ENCODE data around the gene FMO2. TPM values are rescaled to one million over a fixed set of nuclear protein-coding genes. Genes with fewer than 3 reads are reported as not detected.

The FMO2 gene
- total RNA-seq, 2 donors from 2014 or later: not detected

DNA sequence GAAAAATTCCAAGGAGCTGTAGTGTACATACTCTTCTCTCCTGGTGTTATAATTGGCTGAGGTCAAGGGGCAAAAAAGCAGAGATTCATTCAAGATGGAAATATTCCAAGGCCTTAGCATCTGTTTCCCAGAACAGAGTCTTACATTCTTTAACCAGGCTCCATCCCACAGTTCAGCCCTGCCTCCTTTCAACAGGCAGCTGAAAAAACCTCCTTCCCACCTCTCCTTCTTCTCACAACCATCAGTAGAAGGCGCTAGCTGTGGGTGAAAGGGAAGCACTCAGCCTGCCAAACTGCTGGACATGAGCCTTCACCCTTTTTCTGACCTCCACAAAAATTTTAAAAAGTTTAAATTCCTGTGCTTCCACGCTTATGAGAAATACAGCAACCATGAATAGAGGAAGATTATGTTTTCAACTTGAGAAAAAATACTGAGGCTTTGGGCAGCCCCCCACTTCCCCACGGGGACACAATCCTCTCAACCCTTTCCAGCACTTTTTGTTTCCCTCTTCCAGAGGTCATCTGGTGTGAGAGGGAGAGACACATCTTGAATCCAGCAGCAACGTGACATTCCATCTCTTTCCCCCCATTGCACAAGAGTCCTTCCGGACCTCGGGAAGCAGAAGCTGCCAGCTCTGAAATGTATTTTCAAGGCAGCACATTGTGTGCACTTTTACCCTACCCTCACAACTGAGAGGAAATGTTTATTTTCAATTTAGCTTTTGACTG is 43.2 kb upstream of the FMO2 start:
- no peak overlapping the region for H3K4me3 ChIP-seq (ENCODE audit: low read length)
- H3K27me3 Mint-ChIP-seq (ENCODE audit: insufficient read depth): no peaks in the 10 kb centered on the region
- DNase-seq: peak; percentile 60
- H3K27me3 ChIP-seq (ENCODE audit: control insufficient read depth, insufficient read depth, low read length, poor library complexity, severe bottlenecking): no peaks in the 10 kb centered on the region
- no peaks in the 10 kb centered on the region for H3K36me3 Mint-ChIP-seq (ENCODE audit: low read depth)
- peaks cover 7% of the 10 kb centered on the region for H3K4me1 Mint-ChIP-seq
- no peak overlapping the region for H3K27ac Mint-ChIP-seq
- TF ChIP-seq, protein P1, sequence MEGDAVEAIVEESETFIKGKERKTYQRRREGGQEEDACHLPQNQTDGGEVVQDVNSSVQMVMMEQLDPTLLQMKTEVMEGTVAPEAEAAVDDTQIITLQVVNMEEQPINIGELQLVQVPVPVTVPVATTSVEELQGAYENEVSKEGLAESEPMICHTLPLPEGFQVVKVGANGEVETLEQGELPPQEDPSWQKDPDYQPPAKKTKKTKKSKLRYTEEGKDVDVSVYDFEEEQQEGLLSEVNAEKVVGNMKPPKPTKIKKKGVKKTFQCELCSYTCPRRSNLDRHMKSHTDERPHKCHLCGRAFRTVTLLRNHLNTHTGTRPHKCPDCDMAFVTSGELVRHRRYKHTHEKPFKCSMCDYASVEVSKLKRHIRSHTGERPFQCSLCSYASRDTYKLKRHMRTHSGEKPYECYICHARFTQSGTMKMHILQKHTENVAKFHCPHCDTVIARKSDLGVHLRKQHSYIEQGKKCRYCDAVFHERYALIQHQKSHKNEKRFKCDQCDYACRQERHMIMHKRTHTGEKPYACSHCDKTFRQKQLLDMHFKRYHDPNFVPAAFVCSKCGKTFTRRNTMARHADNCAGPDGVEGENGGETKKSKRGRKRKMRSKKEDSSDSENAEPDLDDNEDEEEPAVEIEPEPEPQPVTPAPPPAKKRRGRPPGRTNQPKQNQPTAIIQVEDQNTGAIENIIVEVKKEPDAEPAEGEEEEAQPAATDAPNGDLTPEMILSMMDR (conservative IDR thresholded peaks at IDR 0.05): peak; percentile 47
- H3K9me3 Mint-ChIP-seq: no peaks in the 10 kb centered on the region
- H3K27ac ChIP-seq (ENCODE audit: low read depth, low read length): no peak overlapping the region
- H3K4me1 ChIP-seq (ENCODE audit: control insufficient read depth, insufficient read depth, low read length): no peaks in the 10 kb centered on the region
- WGBS, 2 experiments (ENCODE audit: insufficient coverage in 1 of 2, insufficient read length in 1 of 2): 89 to 100% methylated on average over 1 to 6 of the region's 6 CpGs
- no peaks in the 10 kb centered on the region for H3K36me3 ChIP-seq (ENCODE audit: control insufficient read depth, insufficient read depth, low read length)
- no peaks in the 10 kb centered on the region for H3K9me3 ChIP-seq (ENCODE audit: control insufficient read depth, low read length)
- no peak overlapping the region for H3K4me3 Mint-ChIP-seq
- no peak overlapping the region for H3K9ac ChIP-seq (ENCODE audit: extremely low read depth, low read length, poor library complexity, severe bottlenecking)

DNA sequence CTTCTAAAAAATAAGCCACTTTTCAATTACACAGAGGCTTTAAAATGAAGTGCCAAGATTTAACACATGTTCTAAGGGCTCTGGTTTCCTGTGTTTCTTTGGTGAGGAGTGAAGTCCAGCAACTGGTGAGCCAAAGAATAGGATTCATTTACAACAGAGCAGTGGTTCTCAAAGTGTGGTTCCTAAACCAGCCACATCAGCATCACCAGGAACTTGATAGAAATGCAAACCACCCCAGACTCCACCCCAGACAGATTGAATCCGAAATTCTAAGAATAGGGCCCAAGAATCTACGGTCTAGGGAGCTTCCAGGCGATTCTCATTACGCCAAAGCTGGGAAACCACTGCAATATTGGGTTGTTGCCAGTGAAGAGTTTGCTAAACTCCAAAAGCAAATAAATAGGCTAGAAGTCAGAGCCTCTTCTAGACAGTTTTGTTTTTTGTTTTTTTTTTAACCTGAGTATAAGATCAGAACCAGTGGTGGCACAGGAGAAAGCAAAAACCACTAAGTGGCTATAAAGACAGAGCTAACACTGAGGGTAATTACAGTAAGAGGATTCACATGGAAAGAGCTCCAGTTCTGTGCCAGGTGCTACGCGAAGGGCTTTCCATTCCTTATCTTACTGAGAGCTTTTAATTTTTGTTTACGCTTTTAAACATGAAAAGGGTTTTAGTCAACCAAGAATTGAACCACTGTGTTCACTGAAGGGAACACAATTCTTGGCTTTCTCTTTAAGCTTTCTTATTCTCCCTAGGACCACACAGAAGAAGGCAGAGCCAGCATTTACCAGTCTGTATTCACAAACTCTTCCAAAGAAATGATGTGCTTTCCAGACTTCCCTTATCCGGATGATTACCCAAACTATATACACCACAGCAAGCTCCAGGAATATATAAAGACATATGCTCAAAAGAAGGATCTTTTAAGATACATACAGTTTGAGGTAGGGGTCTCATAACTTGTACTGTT is 42.4 kb upstream of the FMO2 start:
- H3K27me3 ChIP-seq (ENCODE audit: control insufficient read depth, insufficient read depth, low read length, poor library complexity, severe bottlenecking): no peaks in the 10 kb centered on the region
- H3K27ac Mint-ChIP-seq: no peak overlapping the region
- no peak overlapping the region for H3K27ac ChIP-seq (ENCODE audit: low read depth, low read length)
- H3K9ac ChIP-seq (ENCODE audit: extremely low read depth, low read length, poor library complexity, severe bottlenecking): no peak overlapping the region
- no peaks in the 10 kb centered on the region for H3K27me3 Mint-ChIP-seq (ENCODE audit: insufficient read depth)
- TF ChIP-seq, protein P1 (conservative IDR thresholded peaks at IDR 0.05): no peak
- H3K4me1 Mint-ChIP-seq: peaks cover 10% of the 10 kb centered on the region
- H3K36me3 Mint-ChIP-seq (ENCODE audit: low read depth): no peaks in the 10 kb centered on the region
- H3K4me3 Mint-ChIP-seq: no peak overlapping the region
- H3K9me3 ChIP-seq (ENCODE audit: control insufficient read depth, low read length): no peaks in the 10 kb centered on the region
- H3K9me3 Mint-ChIP-seq: no peaks in the 10 kb centered on the region
- H3K4me1 ChIP-seq (ENCODE audit: control insufficient read depth, insufficient read depth, low read length): no peaks in the 10 kb centered on the region
- H3K36me3 ChIP-seq (ENCODE audit: control insufficient read depth, insufficient read depth, low read length): no peaks in the 10 kb centered on the region
- DNase-seq: no peak
- 90 to 91% methylated on average over 5 to 8 of the region's 8 CpGs for WGBS, 2 experiments (ENCODE audit: insufficient coverage in 1 of 2, insufficient read length in 1 of 2)
- no peak overlapping the region for H3K4me3 ChIP-seq (ENCODE audit: low read length)

DNA sequence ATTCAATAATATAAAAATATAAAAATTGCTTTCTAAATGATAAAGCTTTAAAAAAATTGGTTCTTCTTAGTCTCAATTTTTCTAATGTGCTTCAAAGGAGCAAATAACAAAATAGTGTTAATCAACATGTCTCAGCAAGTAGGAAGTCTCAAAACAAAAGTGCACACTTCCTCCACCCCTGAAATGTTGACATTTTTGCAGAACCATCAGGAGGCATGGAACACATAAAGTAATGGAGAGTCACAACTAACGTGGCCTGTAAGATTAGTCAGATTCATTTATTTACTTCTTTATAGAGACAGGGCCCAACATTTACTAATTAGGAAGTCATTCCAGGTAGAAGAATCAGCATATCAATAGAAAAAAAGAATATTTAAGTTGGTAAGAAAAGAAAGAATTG is 34.9 kb upstream of the FMO2 start:
- no peaks in the 10 kb centered on the region for H3K9me3 Mint-ChIP-seq
- no peak overlapping the region for H3K4me3 Mint-ChIP-seq
- DNase-seq: no peak
- no peaks in the 10 kb centered on the region for H3K36me3 Mint-ChIP-seq (ENCODE audit: low read depth)
- Histone ChIP-seq H3K27ac (ENCODE audit: low read depth, low read length) (no peak overlapping the region), H3K9me3 (ENCODE audit: control insufficient read depth, low read length) (no peaks in the 10 kb centered on the region), H3K27me3 (ENCODE audit: control insufficient read depth, insufficient read depth, low read length, poor library complexity, severe bottlenecking) (no peaks in the 10 kb centered on the region), H3K36me3 (ENCODE audit: control insufficient read depth, insufficient read depth, low read length) (no peaks in the 10 kb centered on the region), H3K4me3 (ENCODE audit: low read length) (no peak overlapping the region), H3K4me1 (ENCODE audit: control insufficient read depth, insufficient read depth, low read length) (no peaks in the 10 kb centered on the region), H3K9ac (ENCODE audit: extremely low read depth, low read length, poor library complexity, severe bottlenecking) (no peak overlapping the region)
- H3K27me3 Mint-ChIP-seq (ENCODE audit: insufficient read depth): no peaks in the 10 kb centered on the region
- TF ChIP-seq, protein P1 (conservative IDR thresholded peaks at IDR 0.05): no peak
- no peak overlapping the region for H3K27ac Mint-ChIP-seq
- H3K4me1 Mint-ChIP-seq: peaks cover 2% of the 10 kb centered on the region
- WGBS, 2 experiments (ENCODE audit: insufficient coverage in 1 of 2, insufficient read length in 1 of 2): 86% methylated on average over 1 of the region's 1 CpG; no CpG with 5 or more reads in 1 of the 2 experiments

All from endodermal cell (in vitro differentiated cells).